MCF 10A (cell line): ENCODE results near the gene SPATA16. TPM values are rescaled to one million over a fixed set of nuclear protein-coding genes. Genes with fewer than 3 reads are reported as not detected.

Source experiments
- BruUV-seq: library from RNA; stranded (reverse); fragments of 400-500 nt; replicated peaks from 2 replicates; lab custom pipeline; 2021; lab: Mats Ljungman, UMichigan
- CTCF ChIA-PET: fragments of 300-600 bp; sonication (Branson Sonifier 250); formaldehyde crosslinking; extraction: SDS; loops from one replicate; lab custom pipeline; 2021; ENCODE audit warnings: antibody characterized with exemption, inconsistent platforms; lab: Yijun Ruan, JAX
- POLR2A ChIA-PET: fragments of 300-600, 350-650 bp; sonication (Branson Sonifier 250); formaldehyde crosslinking; extraction: SDS; loops from one replicate; lab custom pipeline; 2020; ENCODE audit warnings: antibody characterized with exemption, inconsistent platforms; lab: Yijun Ruan, JAX
- DNase-seq: peaks from one replicate; pipeline ENCODE4 v3.0.0-alpha.2; 2018; ENCODE audit not compliant: unreplicated experiment
- H3K27ac Mint-ChIP-seq: one replicate; pipeline ENCODE4 v1.8.0; 2022; ENCODE audit warnings: mild to moderate bottlenecking, low read depth, mixed read lengths; ENCODE audit not compliant: unreplicated experiment
- H3K27me3 Mint-ChIP-seq: one replicate; pipeline ENCODE4 v1.8.0; 2022; ENCODE audit warnings: mixed read lengths; ENCODE audit not compliant: insufficient read depth, unreplicated experiment
- H3K36me3 Mint-ChIP-seq: one replicate; pipeline ENCODE4 v1.8.0; 2022; ENCODE audit warnings: mild to moderate bottlenecking, moderate library complexity, mixed read lengths; ENCODE audit not compliant: insufficient read depth, unreplicated experiment
- H3K4me1 Mint-ChIP-seq: one replicate; pipeline ENCODE4 v1.8.0; 2022; ENCODE audit warnings: mixed read lengths; ENCODE audit not compliant: insufficient read depth, unreplicated experiment
- H3K4me3 Mint-ChIP-seq: one replicate; pipeline ENCODE4 v1.8.0; 2022; ENCODE audit warnings: mild to moderate bottlenecking, moderate library complexity, mixed read lengths; ENCODE audit not compliant: unreplicated experiment
- H3K9me3 Mint-ChIP-seq: one replicate; pipeline ENCODE4 v1.8.0; 2022; ENCODE audit warnings: mixed read lengths; ENCODE audit not compliant: unreplicated experiment
- CTCF ChIP-seq: fragments of 200-600 bp; IDR thresholded peaks from one replicate; pipeline ENCODE4 v1.8.0; 2022; ENCODE audit warnings: antibody characterized with exemption, mild to moderate bottlenecking; ENCODE audit not compliant: unreplicated experiment
- intact Hi-C: fragments of 100-400 bp; cut with micrococcal nuclease; formaldehyde crosslinking; loops from 2 replicates; pipeline ENCODE4 v1.14.1; 2022
- total RNA-seq: library from RNA; stranded (reverse); gene quantifications from 2 replicates; pipeline ENCODE4 v1.2.3, GENCODE V29; 2022

Gene SPATA16
- total RNA-seq, 1 experiment from 2014 or later = not detected

GRCh38 chr3:173049360-173049759 lies 91.7 kb downstream of the SPATA16 start:
- POLR2A ChIA-PET = no interaction called here
- no peaks in the 10 kb centered on the region for H3K36me3 Mint-ChIP-seq
- H3K4me1 Mint-ChIP-seq = no peaks in the 10 kb centered on the region
- H3K9me3 Mint-ChIP-seq = no peaks in the 10 kb centered on the region
- H3K27me3 Mint-ChIP-seq = peaks cover 54% of the 10 kb centered on the region
- no peak overlapping the region for H3K4me3 Mint-ChIP-seq
- no peak overlapping the region for H3K27ac Mint-ChIP-seq
- no TSS peak for BruUV-seq
- TF ChIP-seq CTCF = no peak
- intact Hi-C loops = no loop called here
- no peak for DNase-seq
- CTCF ChIA-PET = no interaction called here

- intact Hi-C loops = loop anchor here (1.0 to 2.0 kb wide), 4 partner anchors 64 to 373 kb away; no protein-coding TSS in a partner anchor
- H3K27ac Mint-ChIP-seq = no peak overlapping the region
- peaks cover 50% of the 10 kb centered on the region for H3K27me3 Mint-ChIP-seq
- ChIA-PET POLR2A (no interaction called here), CTCF (interaction anchor here (0.7 to 1.8 kb wide), 4 partner anchors 53 to 236 kb away, joined by 3 to 11 read pairs (median 4); no protein-coding TSS in a partner anchor)
- no peaks in the 10 kb centered on the region for H3K36me3 Mint-ChIP-seq
- no peak for DNase-seq
- peak; percentile 27 for TF ChIP-seq CTCF
- BruUV-seq = no TSS peak
- no peak overlapping the region for H3K4me3 Mint-ChIP-seq
- no peaks in the 10 kb centered on the region for H3K4me1 Mint-ChIP-seq
- H3K9me3 Mint-ChIP-seq = no peaks in the 10 kb centered on the region
Observed at GRCh38 chr3:173045770-173046382, 95.2 kb downstream of the SPATA16 start.

DNA sequence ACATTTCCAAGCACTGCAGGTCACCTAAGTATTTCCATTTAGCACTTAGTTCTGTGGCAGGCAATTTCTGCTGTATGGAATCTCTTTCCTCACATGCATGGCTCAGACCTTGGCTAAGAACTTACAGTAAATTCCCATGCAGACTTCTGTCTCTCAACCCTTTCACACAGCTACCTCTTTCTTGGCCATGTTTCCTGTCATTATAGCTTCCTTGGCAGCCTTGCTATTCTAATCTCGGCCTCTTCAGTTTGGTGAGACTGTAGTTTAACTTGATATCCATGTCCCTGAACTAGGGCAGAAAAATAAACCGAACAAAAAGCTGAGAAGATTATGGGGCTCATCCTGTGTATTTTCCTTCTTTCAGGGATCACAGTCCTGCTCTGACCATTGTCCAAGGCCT lies 96.0 kb downstream of the SPATA16 start:
- intact Hi-C loops = no loop called here
- no peak for DNase-seq
- ChIA-PET POLR2A (no interaction called here), CTCF (interaction anchor here (0.7 to 1.8 kb wide), 7 partner anchors 66 to 235 kb away, joined by 3 to 11 read pairs (median 3); no protein-coding TSS in a partner anchor)
- no TSS peak for BruUV-seq
- no peaks in the 10 kb centered on the region for H3K4me1 Mint-ChIP-seq
- H3K27me3 Mint-ChIP-seq = peaks cover 59% of the 10 kb centered on the region
- H3K9me3 Mint-ChIP-seq = no peaks in the 10 kb centered on the region
- no peaks in the 10 kb centered on the region for H3K36me3 Mint-ChIP-seq
- no peak for TF ChIP-seq CTCF
- H3K4me3 Mint-ChIP-seq = no peak overlapping the region
- H3K27ac Mint-ChIP-seq = no peak overlapping the region

- CTCF ChIA-PET = interaction anchor here (0.7 to 1.8 kb wide), 2 partner anchors 57 to 234 kb away, joined by 3 to 11 read pairs; no protein-coding TSS in a partner anchor
- H3K27me3 Mint-ChIP-seq = peaks cover 67% of the 10 kb centered on the region
- no peak overlapping the region for H3K27ac Mint-ChIP-seq
- H3K36me3 Mint-ChIP-seq = no peaks in the 10 kb centered on the region
- no peak overlapping the region for H3K4me3 Mint-ChIP-seq
- BruUV-seq = no TSS peak
- H3K4me1 Mint-ChIP-seq = no peaks in the 10 kb centered on the region
- DNase-seq = no peak
- no peak for TF ChIP-seq CTCF
- POLR2A ChIA-PET = no interaction called here
- no peaks in the 10 kb centered on the region for H3K9me3 Mint-ChIP-seq
- intact Hi-C loops = no loop called here
Observed at GRCh38 chr3:173043757-173044156, 97.3 kb downstream of the SPATA16 start.
